ENCODE results near the gene ASB7.
"Not testable (repeated sequence)": the region's sequence is repeated elsewhere in the genome, so short reads cannot be mapped to it uniquely, and the experiment has no call there.

ASB7 gene

GRCh38 chr15:100570735-100571313, 31.6 kb upstream of the ASB7 start:
- peak overlapping the region in 2 of 5 donors; percentile 20 to 37 for H3K9ac ChIP-seq (ENCODE audit: low read length in 5 of 5)
- peaks cover 0 to 11% (median 0%) of the 10 kb centered on the region in 5 donors for H3K4me1 ChIP-seq (ENCODE audit: control insufficient read depth in 5 of 5, insufficient read depth in 5 of 5, low read length in 5 of 5)
- no peaks in the 10 kb centered on the region for H3K27me3 ChIP-seq (ENCODE audit: control insufficient read depth in 5 of 5, insufficient read depth in 4 of 5, low read length in 5 of 5)
- H3K4me3 ChIP-seq (ENCODE audit: low read depth in 1 of 5, low read length in 5 of 5) = no peak overlapping the region
- H3K9me3 ChIP-seq (ENCODE audit: control insufficient read depth in 5 of 5, low read length in 5 of 5) = no peaks in the 10 kb centered on the region
- no peak overlapping the region for H3K27ac ChIP-seq (ENCODE audit: low read depth, low read length)
- H3K36me3 ChIP-seq (ENCODE audit: control insufficient read depth in 5 of 5, insufficient read depth in 5 of 5, low read length in 5 of 5) = peaks cover 4 to 33% (median 10%) of the 10 kb centered on the region in 5 donors

GRCh38 chr15:100571592-100572167, 30.7 kb upstream of the ASB7 start:
- peaks cover 0 to 11% (median 0%) of the 10 kb centered on the region in 5 donors for H3K4me1 ChIP-seq (ENCODE audit: control insufficient read depth in 5 of 5, insufficient read depth in 5 of 5, low read length in 5 of 5)
- no peaks in the 10 kb centered on the region for H3K9me3 ChIP-seq (ENCODE audit: control insufficient read depth in 5 of 5, low read length in 5 of 5)
- no peak overlapping the region for H3K4me3 ChIP-seq (ENCODE audit: low read depth in 1 of 5, low read length in 5 of 5)
- peaks cover 4 to 29% (median 10%) of the 10 kb centered on the region in 5 donors for H3K36me3 ChIP-seq (ENCODE audit: control insufficient read depth in 5 of 5, insufficient read depth in 5 of 5, low read length in 5 of 5)
- no peak overlapping the region for H3K27ac ChIP-seq (ENCODE audit: low read depth, low read length)
- H3K27me3 ChIP-seq (ENCODE audit: control insufficient read depth in 5 of 5, insufficient read depth in 4 of 5, low read length in 5 of 5) = no peaks in the 10 kb centered on the region
- H3K9ac ChIP-seq (ENCODE audit: low read length in 5 of 5) = peak overlapping the region in 1 of 5 donors; percentile 20

DNA sequence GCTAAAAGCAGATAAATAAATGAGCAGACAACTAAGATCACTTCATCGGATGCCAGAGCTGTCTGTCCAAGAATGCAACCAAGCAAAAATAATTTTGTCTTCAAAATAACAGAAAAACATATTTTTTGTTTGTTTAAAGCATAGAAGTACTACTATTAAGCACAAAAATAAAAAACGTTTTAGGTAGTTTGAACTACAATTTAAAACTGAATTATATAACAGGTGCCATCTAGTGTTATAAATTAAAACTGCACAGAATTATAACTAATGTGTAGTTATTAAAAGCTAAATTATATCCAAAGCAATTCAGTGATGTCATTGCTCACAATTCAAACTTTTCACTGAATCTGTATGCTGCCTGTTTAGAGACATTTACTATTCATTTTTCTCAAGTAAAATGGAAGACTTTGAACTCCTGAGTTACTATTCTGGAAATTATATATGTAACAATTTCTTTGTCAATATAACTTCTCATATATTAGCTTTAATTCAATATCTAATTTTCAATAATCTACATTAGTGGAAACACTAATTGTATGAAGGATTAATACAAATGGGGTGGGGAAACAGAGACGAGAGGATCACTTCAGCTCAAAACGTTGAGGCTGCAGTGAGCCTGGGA, 29.9 kb upstream of the ASB7 start:
- Histone ChIP-seq H3K4me1 (ENCODE audit: control insufficient read depth in 5 of 5, insufficient read depth in 5 of 5, low read length in 5 of 5) (peaks cover 0 to 11% (median 0%) of the 10 kb centered on the region in 5 donors), H3K27ac (ENCODE audit: low read depth, low read length) (no peak overlapping the region)

GRCh38 chr15:100573526-100573925, 28.9 kb upstream of the ASB7 start:
- H3K9ac ChIP-seq (ENCODE audit: low read length in 5 of 5) = no peak overlapping the region
- H3K9me3 ChIP-seq (ENCODE audit: control insufficient read depth in 5 of 5, low read length in 5 of 5) = no peaks in the 10 kb centered on the region
- H3K36me3 ChIP-seq (ENCODE audit: control insufficient read depth in 5 of 5, insufficient read depth in 5 of 5, low read length in 5 of 5) = peaks cover 4 to 23% (median 10%) of the 10 kb centered on the region in 5 donors
- H3K4me1 ChIP-seq (ENCODE audit: control insufficient read depth in 5 of 5, insufficient read depth in 5 of 5, low read length in 5 of 5) = peaks cover 0 to 11% (median 0%) of the 10 kb centered on the region in 5 donors
- no peaks in the 10 kb centered on the region for H3K27me3 ChIP-seq (ENCODE audit: control insufficient read depth in 5 of 5, insufficient read depth in 4 of 5, low read length in 5 of 5)
- H3K4me3 ChIP-seq (ENCODE audit: low read depth in 1 of 5, low read length in 5 of 5) = no peak overlapping the region
- no peak overlapping the region for H3K27ac ChIP-seq (ENCODE audit: low read depth, low read length)

More for the DNA sequence above, 29.9 kb upstream of the ASB7 start:
- H3K9me3 ChIP-seq (ENCODE audit: control insufficient read depth in 5 of 5, low read length in 5 of 5) = no peaks in the 10 kb centered on the region
- no peaks in the 10 kb centered on the region for H3K27me3 ChIP-seq (ENCODE audit: control insufficient read depth in 5 of 5, insufficient read depth in 4 of 5, low read length in 5 of 5)
- no peak overlapping the region for H3K4me3 ChIP-seq (ENCODE audit: low read depth in 1 of 5, low read length in 5 of 5)
- peaks cover 4 to 26% (median 10%) of the 10 kb centered on the region in 5 donors for H3K36me3 ChIP-seq (ENCODE audit: control insufficient read depth in 5 of 5, insufficient read depth in 5 of 5, low read length in 5 of 5)
- H3K9ac ChIP-seq (ENCODE audit: low read length in 5 of 5) = no peak overlapping the region

DNA sequence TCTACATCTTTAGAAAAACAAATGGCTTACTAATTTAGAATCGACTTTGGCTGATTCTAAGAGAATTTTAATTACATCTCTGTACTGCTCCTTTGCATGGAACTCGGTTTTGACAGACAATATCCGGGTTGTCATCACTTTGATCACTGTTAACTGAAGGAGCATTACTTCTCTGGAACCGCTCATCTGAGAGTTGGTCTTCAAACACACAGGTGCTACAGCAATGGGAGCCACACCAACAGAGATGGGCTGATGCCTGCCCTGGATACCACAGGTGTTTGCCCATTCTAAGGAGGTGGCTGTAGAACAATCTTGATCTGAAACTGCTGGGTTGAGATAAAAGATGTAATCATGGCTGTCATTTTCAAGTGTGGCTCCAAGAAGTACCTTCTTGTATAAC, 22.0 kb upstream of the ASB7 start:
- H3K9me3 ChIP-seq (ENCODE audit: control insufficient read depth in 5 of 5, low read length in 5 of 5) = no peaks in the 10 kb centered on the region
- H3K9ac ChIP-seq (ENCODE audit: low read length in 5 of 5) = no peak overlapping the region
- no peaks in the 10 kb centered on the region for H3K27me3 ChIP-seq (ENCODE audit: control insufficient read depth in 5 of 5, insufficient read depth in 4 of 5, low read length in 5 of 5)
- no peak overlapping the region for H3K27ac ChIP-seq (ENCODE audit: low read depth, low read length)
- peaks cover 0 to 4% (median 0%) of the 10 kb centered on the region in 5 donors for H3K36me3 ChIP-seq (ENCODE audit: control insufficient read depth in 5 of 5, insufficient read depth in 5 of 5, low read length in 5 of 5)
- no peak overlapping the region for H3K4me3 ChIP-seq (ENCODE audit: low read depth in 1 of 5, low read length in 5 of 5)
- H3K4me1 ChIP-seq (ENCODE audit: control insufficient read depth in 5 of 5, insufficient read depth in 5 of 5, low read length in 5 of 5) = no peaks in the 10 kb centered on the region

DNA sequence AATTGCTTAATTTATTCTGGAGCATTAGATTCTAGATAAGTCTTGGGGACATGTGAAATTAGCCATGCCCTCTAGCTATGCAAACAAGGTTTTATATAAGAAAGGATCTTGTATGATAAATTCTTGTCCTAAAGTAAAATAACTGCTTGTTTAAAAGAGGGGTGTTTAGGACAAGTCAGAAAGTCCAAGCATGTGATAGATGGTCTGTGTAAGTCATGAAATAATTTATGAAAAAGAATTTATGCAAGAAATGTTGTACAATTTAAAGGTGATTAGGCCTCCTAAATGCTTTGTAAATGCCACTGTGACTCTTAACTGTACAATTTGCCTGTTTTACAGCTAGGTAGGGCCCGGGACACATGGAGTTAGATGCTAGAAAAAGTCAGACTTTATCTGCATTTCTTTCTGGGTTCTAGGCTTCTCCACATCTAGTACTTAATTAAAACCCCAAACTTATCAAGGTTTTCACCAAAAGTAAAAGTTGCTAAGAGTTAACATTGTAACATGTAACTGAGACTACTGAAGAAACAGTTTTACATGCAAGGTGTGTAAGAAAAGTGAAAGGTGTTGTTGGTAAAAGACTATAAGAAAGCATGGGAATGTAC, 13.6 kb upstream of the ASB7 start:
- no peaks in the 10 kb centered on the region for H3K4me1 ChIP-seq (ENCODE audit: control insufficient read depth in 5 of 5, insufficient read depth in 5 of 5, low read length in 5 of 5)
- peaks cover 2 to 26% (median 17%) of the 10 kb centered on the region in 5 donors for H3K9me3 ChIP-seq (ENCODE audit: control insufficient read depth in 5 of 5, low read length in 5 of 5)
- no peak overlapping the region for H3K4me3 ChIP-seq (ENCODE audit: low read depth in 1 of 5, low read length in 5 of 5)
- H3K9ac ChIP-seq (ENCODE audit: low read length in 5 of 5) = no peak overlapping the region
- H3K36me3 ChIP-seq (ENCODE audit: control insufficient read depth in 5 of 5, insufficient read depth in 5 of 5, low read length in 5 of 5) = no peaks in the 10 kb centered on the region
- H3K27ac ChIP-seq (ENCODE audit: low read depth, low read length) = no peak overlapping the region
- no peaks in the 10 kb centered on the region for H3K27me3 ChIP-seq (ENCODE audit: control insufficient read depth in 5 of 5, insufficient read depth in 4 of 5, low read length in 5 of 5)

- H3K4me3 ChIP-seq (ENCODE audit: low read depth in 1 of 5, low read length in 5 of 5); H3K4me1 ChIP-seq (ENCODE audit: control insufficient read depth in 5 of 5, insufficient read depth in 5 of 5, low read length in 5 of 5); H3K27ac ChIP-seq (ENCODE audit: low read depth, low read length); H3K36me3 ChIP-seq (ENCODE audit: control insufficient read depth in 5 of 5, insufficient read depth in 5 of 5, low read length in 5 of 5); H3K27me3 ChIP-seq (ENCODE audit: control insufficient read depth in 5 of 5, insufficient read depth in 4 of 5, low read length in 5 of 5); H3K9ac ChIP-seq (ENCODE audit: low read length in 5 of 5): not testable (repeated sequence)
- H3K9me3 ChIP-seq (ENCODE audit: control insufficient read depth in 5 of 5, low read length in 5 of 5) = peaks cover 2 to 26% (median 17%) of the 10 kb centered on the region in 5 donors
Measured at GRCh38 chr15:100591163-100591562, 11.2 kb upstream of the ASB7 start.

DNA sequence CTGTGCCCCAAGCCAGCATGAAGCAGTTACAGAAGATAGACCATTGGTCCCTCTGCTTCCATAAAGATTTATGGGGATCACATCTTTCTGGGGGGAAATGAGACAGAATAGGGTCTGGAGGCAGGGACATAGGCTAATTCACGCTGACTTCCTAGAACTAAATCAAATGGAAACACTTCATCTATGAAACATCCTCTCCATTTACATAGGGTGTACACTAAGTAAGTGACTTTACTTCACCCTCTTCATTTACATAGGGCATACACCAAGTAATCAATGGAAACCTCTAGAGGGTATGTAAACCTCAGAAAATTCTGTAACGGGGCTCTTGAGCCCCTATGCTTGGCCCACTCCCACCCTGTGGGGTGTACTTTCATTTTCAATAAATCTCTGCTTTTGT, 10.6 kb upstream of the ASB7 start:
- Histone ChIP-seq H3K4me1 (ENCODE audit: control insufficient read depth in 5 of 5, insufficient read depth in 5 of 5, low read length in 5 of 5) (peaks cover 0 to 11% (median 4%) of the 10 kb centered on the region in 5 donors), H3K9ac (ENCODE audit: low read length in 5 of 5) (no peak overlapping the region), H3K4me3 (ENCODE audit: low read depth in 1 of 5, low read length in 5 of 5) (no peak overlapping the region), H3K27ac (ENCODE audit: low read depth, low read length) (no peak overlapping the region), H3K36me3 (ENCODE audit: control insufficient read depth in 5 of 5, insufficient read depth in 5 of 5, low read length in 5 of 5) (no peaks in the 10 kb centered on the region), H3K27me3 (ENCODE audit: control insufficient read depth in 5 of 5, insufficient read depth in 4 of 5, low read length in 5 of 5) (no peaks in the 10 kb centered on the region), H3K9me3 (ENCODE audit: control insufficient read depth in 5 of 5, low read length in 5 of 5) (peaks cover 2 to 26% (median 17%) of the 10 kb centered on the region in 5 donors)

DNA sequence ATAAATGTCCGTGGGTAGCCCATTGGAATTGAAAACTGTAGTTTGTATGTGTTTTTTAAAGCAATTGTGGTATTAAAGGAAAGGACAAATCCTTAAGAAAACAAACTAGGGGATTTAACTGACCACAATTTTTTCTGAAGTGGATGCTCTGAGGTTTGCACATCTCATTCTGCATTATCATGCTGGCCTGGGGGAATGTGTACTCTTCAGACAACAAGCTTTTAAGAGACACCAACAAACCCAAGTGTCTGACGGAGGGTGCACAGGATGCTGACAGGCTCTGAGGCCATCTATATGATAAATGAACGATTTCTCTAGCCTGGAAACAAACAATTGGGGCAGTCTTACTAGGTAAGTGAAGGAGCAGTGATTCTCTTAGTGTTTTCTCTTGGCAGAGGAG, 9.5 kb upstream of the ASB7 start:
- Histone ChIP-seq H3K36me3 (ENCODE audit: control insufficient read depth in 5 of 5, insufficient read depth in 5 of 5, low read length in 5 of 5) (no peaks in the 10 kb centered on the region), H3K27ac (ENCODE audit: low read depth, low read length) (no peak overlapping the region), H3K9ac (ENCODE audit: low read length in 5 of 5) (no peak overlapping the region), H3K4me3 (ENCODE audit: low read depth in 1 of 5, low read length in 5 of 5) (no peak overlapping the region), H3K9me3 (ENCODE audit: control insufficient read depth in 5 of 5, low read length in 5 of 5) (peaks cover 2 to 19% (median 14%) of the 10 kb centered on the region in 5 donors), H3K4me1 (ENCODE audit: control insufficient read depth in 5 of 5, insufficient read depth in 5 of 5, low read length in 5 of 5) (peaks cover 0 to 11% (median 4%) of the 10 kb centered on the region in 5 donors), H3K27me3 (ENCODE audit: control insufficient read depth in 5 of 5, insufficient read depth in 4 of 5, low read length in 5 of 5) (no peaks in the 10 kb centered on the region)

- no peaks in the 10 kb centered on the region for H3K36me3 ChIP-seq (ENCODE audit: control insufficient read depth in 5 of 5, insufficient read depth in 5 of 5, low read length in 5 of 5)
- peaks cover 0 to 11% (median 4%) of the 10 kb centered on the region in 5 donors for H3K4me1 ChIP-seq (ENCODE audit: control insufficient read depth in 5 of 5, insufficient read depth in 5 of 5, low read length in 5 of 5)
- no peaks in the 10 kb centered on the region for H3K27me3 ChIP-seq (ENCODE audit: control insufficient read depth in 5 of 5, insufficient read depth in 4 of 5, low read length in 5 of 5)
- H3K4me3 ChIP-seq (ENCODE audit: low read depth in 1 of 5, low read length in 5 of 5) = no peak overlapping the region
- no peak overlapping the region for H3K27ac ChIP-seq (ENCODE audit: low read depth, low read length)
- H3K9me3 ChIP-seq (ENCODE audit: control insufficient read depth in 5 of 5, low read length in 5 of 5) = peaks cover 2 to 15% (median 13%) of the 10 kb centered on the region in 5 donors
- H3K9ac ChIP-seq (ENCODE audit: low read length in 5 of 5) = no peak overlapping the region
Measured at GRCh38 chr15:100593431-100593830, 9.0 kb upstream of the ASB7 start.

Data from subcutaneous abdominal adipose tissue (tissue), 5 donors.